ENCODE results near the gene UBTD1. TPM values are rescaled to one million over a fixed set of nuclear protein-coding genes. Genes with fewer than 3 reads are reported as not detected.

Gene UBTD1
- total RNA-seq, 4 donors from 2014 or later = 0.40 to 4.1 (median 3.2) TPM

- in situ Hi-C loops (cut with MboI; ENCODE audit: low pct_ligation_motif_present in 1 of 4, low pct_unique_long_range_greater_than_20kb in 1 of 4, low sequenced_read_pairs in 3 of 4) = no loop called here
- WGBS, 2 donors (ENCODE audit: low coverage in 1 of 2) = 20 to 84% methylated on average over 1 to 14 of the region's 14 CpGs
- DNase-seq = no peak
- Histone ChIP-seq H3K36me3 (no peaks in the 10 kb centered on the region), H3K4me1 (no peaks in the 10 kb centered on the region), H3K27me3 (no peaks in the 10 kb centered on the region), H3K9me3 (no peaks in the 10 kb centered on the region), H3K27ac (no peak overlapping the region), H3K4me3 (no peak overlapping the region)
- TF ChIP-seq, protein P1, sequence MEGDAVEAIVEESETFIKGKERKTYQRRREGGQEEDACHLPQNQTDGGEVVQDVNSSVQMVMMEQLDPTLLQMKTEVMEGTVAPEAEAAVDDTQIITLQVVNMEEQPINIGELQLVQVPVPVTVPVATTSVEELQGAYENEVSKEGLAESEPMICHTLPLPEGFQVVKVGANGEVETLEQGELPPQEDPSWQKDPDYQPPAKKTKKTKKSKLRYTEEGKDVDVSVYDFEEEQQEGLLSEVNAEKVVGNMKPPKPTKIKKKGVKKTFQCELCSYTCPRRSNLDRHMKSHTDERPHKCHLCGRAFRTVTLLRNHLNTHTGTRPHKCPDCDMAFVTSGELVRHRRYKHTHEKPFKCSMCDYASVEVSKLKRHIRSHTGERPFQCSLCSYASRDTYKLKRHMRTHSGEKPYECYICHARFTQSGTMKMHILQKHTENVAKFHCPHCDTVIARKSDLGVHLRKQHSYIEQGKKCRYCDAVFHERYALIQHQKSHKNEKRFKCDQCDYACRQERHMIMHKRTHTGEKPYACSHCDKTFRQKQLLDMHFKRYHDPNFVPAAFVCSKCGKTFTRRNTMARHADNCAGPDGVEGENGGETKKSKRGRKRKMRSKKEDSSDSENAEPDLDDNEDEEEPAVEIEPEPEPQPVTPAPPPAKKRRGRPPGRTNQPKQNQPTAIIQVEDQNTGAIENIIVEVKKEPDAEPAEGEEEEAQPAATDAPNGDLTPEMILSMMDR (IDR thresholded peaks at IDR 0.05) = no peak
- no peak for TF ChIP-seq POLR2AphosphoS5 (IDR thresholded peaks at IDR 0.05)
- no peak for TF ChIP-seq EP300 (IDR thresholded peaks at IDR 0.05; ENCODE audit: low read depth)
- TF ChIP-seq POLR2A (IDR thresholded peaks at IDR 0.05) = no peak
- intact Hi-C loops (cut with DNase I; ENCODE audit: low total_unique reads) = no loop called here
Observed at GRCh38 chr10:97529685-97530465, 31.2 kb downstream of the UBTD1 start.

DNA sequence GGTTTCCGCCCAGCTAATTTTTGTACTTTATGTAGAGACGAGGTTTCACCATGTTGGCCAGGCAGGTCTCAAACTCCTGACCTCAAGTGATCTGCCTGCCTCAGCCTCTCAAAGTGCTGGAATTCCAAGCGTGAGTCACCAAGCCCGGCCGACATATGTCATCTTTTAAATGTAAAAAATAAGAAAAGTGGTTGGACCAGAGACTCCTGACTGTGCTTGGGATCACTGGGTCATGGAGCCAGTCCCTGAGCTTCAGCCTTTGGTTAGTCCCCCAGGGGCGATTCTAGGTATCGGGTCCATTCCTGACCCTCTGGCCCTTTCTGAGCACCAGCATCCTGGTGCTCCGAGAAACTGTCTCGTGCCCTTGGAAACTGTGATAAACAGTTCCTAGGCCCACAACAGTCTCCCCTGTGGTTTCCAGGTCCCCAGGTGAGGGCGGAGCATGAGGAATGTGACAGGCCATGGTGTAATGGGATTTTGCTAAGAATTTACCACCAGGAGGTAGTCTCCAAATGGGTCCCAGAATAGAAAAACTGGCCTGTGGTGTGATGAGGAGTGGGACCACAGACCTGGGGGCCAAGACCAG is 32.8 kb downstream of the UBTD1 start:
- H3K27me3 ChIP-seq = no peaks in the 10 kb centered on the region
- no peak for DNase-seq
- TF ChIP-seq POLR2A (IDR thresholded peaks at IDR 0.05) (no peak), EP300 (IDR thresholded peaks at IDR 0.05; ENCODE audit: low read depth) (no peak), POLR2AphosphoS5 (IDR thresholded peaks at IDR 0.05) (no peak)
- TF ChIP-seq, protein P1 (IDR thresholded peaks at IDR 0.05) = no peak
- intact Hi-C loops (cut with DNase I; ENCODE audit: low total_unique reads) = no loop called here
- no peaks in the 10 kb centered on the region for H3K36me3 ChIP-seq
- no peak overlapping the region for H3K27ac ChIP-seq
- 80 to 88% methylated on average over 1 to 10 of the region's 10 CpGs for WGBS, 2 donors (ENCODE audit: low coverage in 1 of 2)
- no peak overlapping the region for H3K4me3 ChIP-seq
- H3K4me1 ChIP-seq = no peaks in the 10 kb centered on the region
- in situ Hi-C loops (cut with MboI; ENCODE audit: low pct_ligation_motif_present in 1 of 4, low pct_unique_long_range_greater_than_20kb in 1 of 4, low sequenced_read_pairs in 3 of 4) = no loop called here
- H3K9me3 ChIP-seq = no peaks in the 10 kb centered on the region

DNA sequence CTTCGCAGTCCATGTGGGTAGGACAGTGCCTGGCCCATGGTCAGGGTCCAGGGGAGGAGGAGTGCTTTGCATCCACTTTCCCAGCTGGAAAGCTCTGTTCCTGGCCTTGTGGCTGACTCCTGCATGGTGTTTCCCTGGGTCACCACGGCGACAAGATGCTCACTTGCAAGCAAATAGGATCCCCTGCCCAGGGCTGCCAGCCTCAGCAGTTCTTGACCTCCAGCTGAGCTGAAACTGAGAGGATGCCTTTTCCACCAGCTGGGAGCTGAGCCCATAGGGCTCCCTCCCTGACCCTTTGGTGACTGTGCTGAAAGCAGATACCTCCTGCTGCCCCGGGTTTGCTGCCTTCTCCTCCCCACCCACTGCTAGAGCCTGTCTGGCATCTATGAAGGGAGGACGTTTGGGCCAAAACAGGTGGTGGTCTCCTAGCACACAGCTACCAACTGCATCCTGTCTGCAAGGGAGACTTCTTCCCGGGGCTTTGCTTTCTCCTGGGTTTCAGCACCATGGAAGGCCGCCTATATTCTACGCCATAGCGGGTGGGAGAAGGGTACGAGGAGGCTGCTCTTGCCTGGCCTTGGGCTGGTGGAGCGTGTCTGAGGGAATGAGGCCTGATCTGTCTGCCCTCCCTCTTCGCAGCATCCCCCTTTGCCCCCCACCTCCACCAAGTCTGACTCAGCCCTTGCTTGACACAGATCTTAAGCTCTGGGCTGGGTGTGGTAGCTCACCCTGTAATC is 34.4 kb downstream of the UBTD1 start:
- WGBS, 2 donors (ENCODE audit: low coverage in 1 of 2) = 71% methylated on average over 11 of the region's 12 CpGs; no CpG with 5 or more reads in 1 of the 2 donors
- in situ Hi-C loops (cut with MboI; ENCODE audit: low pct_ligation_motif_present in 1 of 4, low pct_unique_long_range_greater_than_20kb in 1 of 4, low sequenced_read_pairs in 3 of 4) (no loop called here), intact Hi-C loops (cut with DNase I; ENCODE audit: low total_unique reads) (no loop called here)
- Histone ChIP-seq H3K27me3 (no peaks in the 10 kb centered on the region), H3K27ac (no peak overlapping the region), H3K9me3 (no peaks in the 10 kb centered on the region), H3K4me3 (no peak overlapping the region), H3K36me3 (no peaks in the 10 kb centered on the region), H3K4me1 (no peaks in the 10 kb centered on the region)
- TF ChIP-seq POLR2AphosphoS5 (IDR thresholded peaks at IDR 0.05) (no peak), EP300 (IDR thresholded peaks at IDR 0.05; ENCODE audit: low read depth) (no peak), POLR2A (IDR thresholded peaks at IDR 0.05) (no peak)
- TF ChIP-seq, protein P1 (IDR thresholded peaks at IDR 0.05) = no peak
- DNase-seq = no peak

DNA sequence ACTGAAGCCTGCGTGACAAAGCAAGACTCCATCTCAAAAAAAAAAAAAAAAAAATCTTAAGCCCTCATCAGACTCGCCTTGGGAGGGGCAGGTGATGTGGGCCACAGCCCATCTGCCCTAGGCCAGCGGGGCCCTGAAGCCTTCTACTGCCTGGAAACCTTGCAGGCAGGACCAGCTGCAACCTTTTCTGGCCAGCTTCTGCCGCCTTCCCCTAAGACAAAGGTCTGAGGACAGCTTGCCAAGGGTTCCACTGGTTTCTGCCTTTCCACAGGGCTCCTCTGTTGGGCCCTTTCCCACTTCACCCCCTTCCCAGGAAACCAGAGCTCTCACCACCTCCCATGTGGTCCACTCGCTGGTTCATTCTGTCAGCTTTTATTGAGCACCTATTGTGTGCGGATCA is 35.2 kb downstream of the UBTD1 start:
- TF ChIP-seq POLR2AphosphoS5 (IDR thresholded peaks at IDR 0.05) (no peak), POLR2A (IDR thresholded peaks at IDR 0.05) (no peak), EP300 (IDR thresholded peaks at IDR 0.05; ENCODE audit: low read depth) (no peak)
- TF ChIP-seq, protein P1 (IDR thresholded peaks at IDR 0.05) = no peak
- intact Hi-C loops (cut with DNase I; ENCODE audit: low total_unique reads) = no loop called here
- WGBS, 2 donors (ENCODE audit: low coverage in 1 of 2) = 89% methylated on average over 6 of the region's 6 CpGs; no CpG with 5 or more reads in 1 of the 2 donors
- in situ Hi-C loops (cut with MboI; ENCODE audit: low pct_ligation_motif_present in 1 of 4, low pct_unique_long_range_greater_than_20kb in 1 of 4, low sequenced_read_pairs in 3 of 4) = no loop called here
- H3K4me3 ChIP-seq = no peak overlapping the region
- no peak for DNase-seq
- H3K36me3 ChIP-seq = no peaks in the 10 kb centered on the region
- H3K27me3 ChIP-seq = no peaks in the 10 kb centered on the region
- H3K27ac ChIP-seq = no peak overlapping the region
- no peaks in the 10 kb centered on the region for H3K4me1 ChIP-seq
- no peaks in the 10 kb centered on the region for H3K9me3 ChIP-seq

All from transverse colon (tissue), 4 donors.